Lower leg skin (tissue), 4 donors: Measurements from ENCODE around the gene DTNBP1. TPM values are rescaled to one million over a fixed set of nuclear protein-coding genes. Genes with fewer than 3 reads are reported as not detected.

Experiments used
- DNase-seq, 2 donors: peaks; one replicate each; pipeline ENCODE4 v3.0.0-alpha.2; 2019; ENCODE audit warnings: low spot score in 2 of 2
- H3K4me3 ChIP-seq: fragments of 200-600 bp; sonication (generic); 2 replicates; pipeline ENCODE4 v1.5.1; 2017; ENCODE audit warnings: mild to moderate bottlenecking, low read depth; ENCODE audit not compliant: poor library complexity, severe bottlenecking
- POLR2A ChIP-seq, 2 donors: fragments of 450-650 bp; IDR thresholded peaks; one replicate each; pipeline ENCODE4 v1.6.1; 2016 to 2017; ENCODE audit warnings: antibody characterized with exemption in 2 of 2, mild to moderate bottlenecking in 1 of 2, moderate library complexity in 1 of 2
- WGBS, 2 donors: methylation state at CpG; one replicate each; pipeline ENCODE4 v1.1.5; 2018; 5-methylcytosine and 5-hydroxymethylcytosine counted together
- intact Hi-C: fragments of 100-400 bp; cut with DNase I; formaldehyde crosslinking; loops from one replicate; pipeline ENCODE4 v1.15.0; 2023; ENCODE audit warnings: low total_unique reads
- total RNA-seq, 4 donors: library from RNA; depleted of rRNA; stranded (reverse); fragments of >200 nt; gene quantifications; one replicate each; pipeline ENCODE4 v1.1.0, GENCODE V29; 2016
- TF ChIP-seq, protein P1 (sequence below), 3 donors: fragments of 450-650 bp; IDR thresholded peaks; one replicate each; pipeline ENCODE4 v1.5.1; 2016; ENCODE audit warnings: antibody characterized with exemption in 3 of 3, mild to moderate bottlenecking in 3 of 3, moderate library complexity in 2 of 3

DTNBP1 gene
- total RNA-seq, 4 donors from 2014 or later, result 9.4 to 13.2 (median 11.6) TPM

DNA sequence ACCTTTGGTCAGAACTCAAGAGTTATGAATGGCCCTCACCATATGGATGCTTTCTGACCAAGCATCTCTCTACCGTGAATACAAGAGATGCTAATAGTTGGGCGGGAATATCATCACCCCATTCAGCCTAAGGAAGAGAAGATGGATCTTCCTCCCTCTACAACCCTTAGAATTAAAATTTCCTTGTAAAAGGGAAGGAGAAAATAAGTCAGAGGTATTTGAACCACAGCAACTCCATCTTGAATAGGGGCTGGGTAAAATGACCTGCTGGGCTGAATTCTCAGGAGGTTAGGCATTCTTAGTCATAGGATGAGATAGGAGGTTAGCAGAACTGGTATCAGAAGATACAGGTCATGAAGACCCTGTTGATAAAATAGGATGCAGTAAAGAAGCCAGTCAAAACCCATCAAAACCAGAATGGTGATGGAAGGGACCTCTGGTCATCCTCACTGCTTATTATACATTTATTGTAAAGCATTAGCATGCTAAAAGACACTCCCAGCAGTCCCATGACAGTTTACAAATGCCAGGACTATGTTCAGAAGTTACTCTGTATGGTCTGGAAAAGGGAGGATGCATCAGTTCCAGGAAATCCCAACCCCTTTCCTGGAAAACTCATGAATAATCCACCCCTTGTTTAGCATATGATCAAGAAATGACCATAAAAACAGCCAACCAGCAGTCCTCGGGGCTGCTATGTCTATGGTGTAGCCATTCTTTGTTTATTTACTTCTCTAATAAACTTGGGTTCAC, 101.2 kb downstream of the DTNBP1 start:
- H3K4me3 ChIP-seq, result no peak overlapping the region
- WGBS, 2 donors, result 93 to 95% methylated on average over 3 of the region's 3 CpGs
- no peak for DNase-seq
- no peak for TF ChIP-seq POLR2A (IDR thresholded peaks at IDR 0.05)
- TF ChIP-seq, protein P1, sequence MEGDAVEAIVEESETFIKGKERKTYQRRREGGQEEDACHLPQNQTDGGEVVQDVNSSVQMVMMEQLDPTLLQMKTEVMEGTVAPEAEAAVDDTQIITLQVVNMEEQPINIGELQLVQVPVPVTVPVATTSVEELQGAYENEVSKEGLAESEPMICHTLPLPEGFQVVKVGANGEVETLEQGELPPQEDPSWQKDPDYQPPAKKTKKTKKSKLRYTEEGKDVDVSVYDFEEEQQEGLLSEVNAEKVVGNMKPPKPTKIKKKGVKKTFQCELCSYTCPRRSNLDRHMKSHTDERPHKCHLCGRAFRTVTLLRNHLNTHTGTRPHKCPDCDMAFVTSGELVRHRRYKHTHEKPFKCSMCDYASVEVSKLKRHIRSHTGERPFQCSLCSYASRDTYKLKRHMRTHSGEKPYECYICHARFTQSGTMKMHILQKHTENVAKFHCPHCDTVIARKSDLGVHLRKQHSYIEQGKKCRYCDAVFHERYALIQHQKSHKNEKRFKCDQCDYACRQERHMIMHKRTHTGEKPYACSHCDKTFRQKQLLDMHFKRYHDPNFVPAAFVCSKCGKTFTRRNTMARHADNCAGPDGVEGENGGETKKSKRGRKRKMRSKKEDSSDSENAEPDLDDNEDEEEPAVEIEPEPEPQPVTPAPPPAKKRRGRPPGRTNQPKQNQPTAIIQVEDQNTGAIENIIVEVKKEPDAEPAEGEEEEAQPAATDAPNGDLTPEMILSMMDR (IDR thresholded peaks at IDR 0.05), result no peak
- intact Hi-C loops, result no loop called here

DNA sequence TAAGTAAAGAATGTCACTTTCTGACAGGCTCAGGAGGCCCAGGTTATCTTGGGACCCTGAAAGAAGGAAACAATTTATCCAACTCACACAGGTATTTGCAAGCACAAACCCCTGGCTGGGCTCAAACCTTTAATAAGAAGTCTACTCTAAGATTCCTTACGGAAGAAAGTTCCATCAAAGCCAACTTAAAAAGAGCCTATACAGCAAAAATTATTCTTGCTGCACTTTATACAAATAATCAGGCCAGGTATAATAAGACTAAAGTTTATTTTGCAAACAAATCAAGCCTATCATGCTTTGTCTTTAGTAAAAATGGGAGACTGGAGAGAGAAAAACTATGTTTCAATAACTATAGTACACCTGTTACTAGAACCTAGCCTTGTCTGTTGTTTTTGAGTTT, 102.1 kb downstream of the DTNBP1 start:
- intact Hi-C loops, result no loop called here
- H3K4me3 ChIP-seq, result no peak overlapping the region
- 96 to 97% methylated on average over 1 of the region's 1 CpG for WGBS, 2 donors
- TF ChIP-seq, protein P1 (IDR thresholded peaks at IDR 0.05), result no peak
- TF ChIP-seq POLR2A (IDR thresholded peaks at IDR 0.05), result no peak
- no peak for DNase-seq

DNA sequence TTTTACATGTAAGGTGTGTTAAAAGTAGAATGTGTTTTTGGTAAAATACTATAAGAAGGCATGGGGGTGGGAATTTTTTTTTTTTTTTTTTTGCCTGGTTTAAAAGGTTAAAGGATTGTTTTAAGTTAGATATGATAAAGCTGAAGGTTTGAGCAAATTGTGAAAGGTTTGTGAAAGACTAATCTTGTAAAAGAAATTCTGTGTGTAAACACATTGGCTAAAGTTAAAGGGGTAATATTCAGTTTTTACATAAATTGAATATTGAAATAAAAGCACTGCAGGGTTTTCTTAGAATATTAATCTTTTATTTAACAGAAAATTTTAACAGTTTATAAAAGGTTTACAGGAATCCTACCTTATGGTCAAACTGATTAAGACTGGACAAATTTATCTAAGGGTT, 105.7 kb downstream of the DTNBP1 start:
- TF ChIP-seq POLR2A (IDR thresholded peaks at IDR 0.05), result no peak
- TF ChIP-seq, protein P1 (IDR thresholded peaks at IDR 0.05), result no peak
- intact Hi-C loops, result no loop called here
- DNase-seq, result no peak
- H3K4me3 ChIP-seq, result no peak overlapping the region

DNA sequence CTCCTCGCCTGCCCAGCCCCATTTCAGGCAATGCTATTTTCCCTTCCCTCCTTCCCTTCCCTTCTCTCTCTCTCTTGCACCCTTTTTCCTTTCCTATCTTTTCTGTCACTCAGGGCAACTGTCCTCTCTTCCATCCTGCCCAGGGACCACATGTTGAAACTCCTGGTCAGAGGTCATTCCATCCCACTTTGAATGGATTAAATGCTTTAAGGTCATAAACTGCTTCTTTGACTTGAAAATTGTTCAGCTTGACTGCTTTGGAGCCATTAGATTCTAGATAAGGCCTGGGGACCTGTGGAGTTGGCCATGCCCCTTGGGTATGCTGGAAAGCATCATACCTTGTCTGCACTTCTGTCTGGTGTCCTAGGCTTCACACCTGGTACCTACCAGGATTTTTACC, 106.1 kb downstream of the DTNBP1 start:
- TF ChIP-seq, protein P1 (IDR thresholded peaks at IDR 0.05), result no peak
- no peak for TF ChIP-seq POLR2A (IDR thresholded peaks at IDR 0.05)
- WGBS, 2 donors, result 91 to 94% methylated on average over 1 of the region's 1 CpG
- DNase-seq, result no peak
- H3K4me3 ChIP-seq, result no peak overlapping the region
- intact Hi-C loops, result no loop called here

DNA sequence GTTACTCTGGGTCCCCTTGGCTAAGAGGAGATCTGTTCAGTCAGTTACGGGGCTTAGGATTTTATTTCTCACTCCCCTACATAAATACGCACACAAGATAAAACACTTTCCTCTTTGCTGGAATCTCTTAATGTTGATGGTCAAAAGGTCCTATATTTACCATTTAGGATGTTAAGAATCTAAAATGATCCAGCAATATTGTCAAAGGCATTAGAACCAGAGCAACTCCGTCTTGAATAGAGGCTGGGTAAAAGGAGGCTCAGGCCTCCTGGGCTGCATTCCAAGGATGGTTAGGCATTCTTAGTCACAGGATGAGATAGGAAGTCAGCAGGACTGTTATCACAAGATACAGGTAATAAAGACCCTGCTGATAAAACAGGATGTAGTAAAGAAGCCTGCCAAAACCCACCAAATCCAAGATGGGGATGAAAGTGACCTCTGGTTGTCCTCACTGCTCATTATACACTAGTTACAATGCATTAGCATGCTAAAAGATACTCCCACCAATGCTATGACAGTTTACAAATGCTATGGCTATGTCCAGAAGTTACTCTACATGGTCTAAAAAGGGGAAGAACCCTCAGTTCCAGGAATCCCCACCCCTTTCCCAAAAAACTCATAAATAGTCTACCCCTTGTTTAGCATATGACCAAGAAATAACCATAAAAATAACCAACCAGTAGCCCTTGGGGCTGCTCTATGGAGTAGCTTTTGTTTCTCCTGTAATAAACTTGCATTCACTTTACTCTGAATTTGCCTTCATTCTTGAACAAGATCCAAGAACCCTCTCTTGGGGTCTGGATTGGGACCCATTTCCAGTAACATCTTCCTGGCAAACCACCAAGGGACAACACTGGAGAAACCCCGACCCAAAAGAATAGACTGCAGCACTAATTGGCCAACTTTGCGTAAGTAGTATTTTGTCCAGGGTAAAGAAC, 107.5 kb downstream of the DTNBP1 start:
- no peak for TF ChIP-seq POLR2A (IDR thresholded peaks at IDR 0.05)
- TF ChIP-seq, protein P1 (IDR thresholded peaks at IDR 0.05), result no peak
- no peak for DNase-seq
- no peak overlapping the region for H3K4me3 ChIP-seq
- 93 to 95% methylated on average over 5 of the region's 5 CpGs for WGBS, 2 donors
- intact Hi-C loops, result no loop called here
